ENCODE data around the gene UBN2.

GRCh38 chr7:139245401-139245800 lies 14.4 kb downstream of the UBN2 start:
- no peak for TF ChIP-seq CTCF (IDR thresholded peaks at IDR 0.05)
- TF ChIP-seq POLR2AphosphoS5 (IDR thresholded peaks at IDR 0.05), result no peak

All from upper lobe of left lung (tissue), 4 donors.